Measurements from ENCODE around the gene HK2.
"Not testable (repeated sequence)": the region's sequence is repeated elsewhere in the genome, so short reads cannot be mapped to it uniquely, and the experiment has no call there.

Gene HK2

GRCh38 chr2:74833418-74834233 lies at the start of gene HK2:
TSS of gene HK2 (plus strand) at chr2:74834127. CDS start at chr2:74834581, 454 bp downstream.
- Histone ChIP-seq H3K9me3 (ENCODE audit: insufficient read depth, low read depth, low read length) (no peaks in the 10 kb centered on the region), H3K9ac (ENCODE audit: low read depth, low read length, poor library complexity, severe bottlenecking) (peak within 1 kb of the TSS; percentile 85), H3K36me3 (ENCODE audit: insufficient read depth, low read length) (no peaks in the 10 kb centered on the region), H3K79me2 (ENCODE audit: insufficient read depth, low read length) (peaks cover 46% of the 10 kb centered on the region), H3K9me2 (replicated peaks; ENCODE audit: low read depth, low read length) (no peaks in the 10 kb centered on the region), H3K4me2 (ENCODE audit: low read depth, low read length, poor library complexity, severe bottlenecking) (peak within 1 kb of the TSS; percentile 92), H3K27me3 (ENCODE audit: insufficient read depth, low read length, poor library complexity, severe bottlenecking) (no peaks in the 10 kb centered on the region), H4K20me1 (ENCODE audit: insufficient read depth, low read length, poor library complexity, severe bottlenecking) (peaks cover 28% of the 10 kb centered on the region), H3F3A (ENCODE audit: low read depth) (peaks cover 9% of the 10 kb centered on the region; the same call in 1 of the 2 replicates), H3K4me1 (ENCODE audit: insufficient read depth, low read length, poor library complexity, severe bottlenecking) (peaks cover 47% of the 10 kb centered on the region), H2AFZ (ENCODE audit: low read length) (peak within 1 kb of the TSS; percentile 76; the same call in 1 of the 2 replicates), H3K4me3 (ENCODE audit: low read length, poor library complexity, severe bottlenecking) (peak within 1 kb of the TSS; percentile 93)
- TF ChIP-seq CTCF (conservative IDR thresholded peaks at IDR 0.05; ENCODE audit: low read length) (no peak), EZH2phosphoT487 (IDR thresholded peaks at IDR 0.05; ENCODE audit: borderline replicate concordance) (no peak)

- Histone ChIP-seq H3K9me2 (replicated peaks; ENCODE audit: low read depth, low read length) (no peaks in the 10 kb centered on the region), H3K4me1 (ENCODE audit: insufficient read depth, low read length, poor library complexity, severe bottlenecking) (no peaks in the 10 kb centered on the region), H3K9me3 (ENCODE audit: insufficient read depth, low read depth, low read length) (peaks cover 7% of the 10 kb centered on the region; the same call in 1 of the 2 replicates), H3K36me3 (ENCODE audit: insufficient read depth, low read length) (no peaks in the 10 kb centered on the region), H4K20me1 (ENCODE audit: insufficient read depth, low read length, poor library complexity, severe bottlenecking) (no peaks in the 10 kb centered on the region), H3F3A (ENCODE audit: low read depth) (no peaks in the 10 kb centered on the region), H3K9ac (ENCODE audit: low read depth, low read length, poor library complexity, severe bottlenecking) (no peak overlapping the region), H3K4me2 (ENCODE audit: low read depth, low read length, poor library complexity, severe bottlenecking) (no peak overlapping the region), H3K27me3 (ENCODE audit: insufficient read depth, low read length, poor library complexity, severe bottlenecking) (no peaks in the 10 kb centered on the region), H3K4me3 (ENCODE audit: low read length, poor library complexity, severe bottlenecking) (no peak overlapping the region), H2AFZ (ENCODE audit: low read length) (no peak overlapping the region), H3K79me2 (ENCODE audit: insufficient read depth, low read length) (no peaks in the 10 kb centered on the region)
- no peak for TF ChIP-seq CTCF (conservative IDR thresholded peaks at IDR 0.05; ENCODE audit: low read length)
- TF ChIP-seq EZH2phosphoT487 (IDR thresholded peaks at IDR 0.05; ENCODE audit: borderline replicate concordance), result no peak
Measured at GRCh38 chr2:74789271-74789670, 44.7 kb upstream of the HK2 start.

GRCh38 chr2:74792282-74792681 lies 41.6 kb upstream of the HK2 start:
- no peaks in the 10 kb centered on the region for H3K9me2 ChIP-seq (replicated peaks; ENCODE audit: low read depth, low read length)
- H3F3A ChIP-seq (ENCODE audit: low read depth), result no peaks in the 10 kb centered on the region
- no peaks in the 10 kb centered on the region for H4K20me1 ChIP-seq (ENCODE audit: insufficient read depth, low read length, poor library complexity, severe bottlenecking)
- no peak overlapping the region for H3K4me2 ChIP-seq (ENCODE audit: low read depth, low read length, poor library complexity, severe bottlenecking)
- peaks cover 7% of the 10 kb centered on the region; the same call in 1 of the 2 replicates for H3K9me3 ChIP-seq (ENCODE audit: insufficient read depth, low read depth, low read length)
- TF ChIP-seq EZH2phosphoT487 (IDR thresholded peaks at IDR 0.05; ENCODE audit: borderline replicate concordance) (no peak), CTCF (conservative IDR thresholded peaks at IDR 0.05; ENCODE audit: low read length) (no peak)
- H3K79me2 ChIP-seq (ENCODE audit: insufficient read depth, low read length), result no peaks in the 10 kb centered on the region
- no peaks in the 10 kb centered on the region for H3K36me3 ChIP-seq (ENCODE audit: insufficient read depth, low read length)
- no peak overlapping the region for H3K9ac ChIP-seq (ENCODE audit: low read depth, low read length, poor library complexity, severe bottlenecking)
- H2AFZ ChIP-seq (ENCODE audit: low read length), result no peak overlapping the region
- no peaks in the 10 kb centered on the region for H3K27me3 ChIP-seq (ENCODE audit: insufficient read depth, low read length, poor library complexity, severe bottlenecking)
- no peak overlapping the region for H3K4me3 ChIP-seq (ENCODE audit: low read length, poor library complexity, severe bottlenecking)
- no peaks in the 10 kb centered on the region for H3K4me1 ChIP-seq (ENCODE audit: insufficient read depth, low read length, poor library complexity, severe bottlenecking)

DNA sequence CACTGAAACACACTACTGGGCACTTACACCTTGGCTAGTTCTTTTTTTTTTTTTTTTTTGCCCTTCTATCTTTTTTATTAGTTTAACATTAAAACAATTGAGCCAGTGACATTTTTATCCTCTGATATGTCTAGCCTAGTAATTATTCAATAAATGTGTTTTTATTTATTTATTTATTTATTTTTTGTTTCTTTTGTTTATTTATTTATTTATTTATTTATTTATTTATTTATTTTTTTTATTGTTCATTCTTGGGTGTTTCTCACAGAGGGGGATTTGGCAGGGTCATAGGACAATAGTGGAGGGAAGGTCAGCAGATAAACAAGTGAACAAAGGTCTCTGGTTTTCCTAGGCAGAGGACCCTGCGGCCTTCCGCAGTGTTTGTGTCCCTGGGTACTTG lies 39.0 kb upstream of the HK2 start:
- not testable (repeated sequence) for H3K9ac ChIP-seq (ENCODE audit: low read depth, low read length, poor library complexity, severe bottlenecking); H3F3A ChIP-seq (ENCODE audit: low read depth); H3K4me1 ChIP-seq (ENCODE audit: insufficient read depth, low read length, poor library complexity, severe bottlenecking); H3K79me2 ChIP-seq (ENCODE audit: insufficient read depth, low read length); H4K20me1 ChIP-seq (ENCODE audit: insufficient read depth, low read length, poor library complexity, severe bottlenecking); H3K4me3 ChIP-seq (ENCODE audit: low read length, poor library complexity, severe bottlenecking); H3K9me2 ChIP-seq (replicated peaks; ENCODE audit: low read depth, low read length); H3K27me3 ChIP-seq (ENCODE audit: insufficient read depth, low read length, poor library complexity, severe bottlenecking); H3K36me3 ChIP-seq (ENCODE audit: insufficient read depth, low read length); H3K9me3 ChIP-seq (ENCODE audit: insufficient read depth, low read depth, low read length); H3K4me2 ChIP-seq (ENCODE audit: low read depth, low read length, poor library complexity, severe bottlenecking); H2AFZ ChIP-seq (ENCODE audit: low read length)

All from Loucy (cell line).